SH-SY5Y (cell line): ENCODE data around the gene FAM184A.

ENCODE experiments used
- GATA2 ChIP-seq: IDR thresholded peaks from 2 replicates; pipeline ENCODE4 v1.6.1; 2011; ENCODE audit warnings: mild to moderate bottlenecking, low read depth, low read length
- GATA3 ChIP-seq: IDR thresholded peaks from 2 replicates; pipeline ENCODE4 v1.6.1; 2011; ENCODE audit warnings: low read depth, mild to moderate bottlenecking, low read length, moderate library complexity

DNA sequence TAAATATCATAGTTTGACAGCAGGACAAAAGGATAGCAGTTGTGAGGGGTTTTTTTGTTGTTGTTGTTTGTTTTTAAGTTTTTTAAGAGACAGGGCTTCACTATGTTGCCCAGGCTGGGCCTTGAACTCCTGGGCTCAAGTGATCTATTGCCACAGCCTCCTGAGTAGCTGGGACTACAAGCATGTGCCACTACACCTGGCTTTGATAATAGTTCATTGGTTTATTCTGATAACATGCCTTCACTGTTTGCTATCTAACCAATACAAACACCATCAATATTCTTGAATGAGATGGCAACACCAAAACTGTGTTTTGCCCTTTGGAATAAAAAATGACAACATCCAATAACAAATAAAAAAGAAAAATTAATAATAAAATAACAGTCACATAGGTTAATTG lies 41.2 kb downstream of the FAM184A start:
- TF ChIP-seq GATA2 (no peak), GATA3 (no peak)
